Heart right ventricle (tissue), 16 donors: ENCODE measurements around the gene CSF3. TPM values are rescaled to one million over a fixed set of nuclear protein-coding genes. Genes with fewer than 3 reads are reported as not detected.

ENCODE experiments used
- ATAC-seq, 8 donors: fragments of 200-7000 bp; cut with Tn5 transposase; one replicate each; pipeline ENCODE4 v1.9.1; 2020; ENCODE audit warnings: mild to moderate bottlenecking in 8 of 8, moderate library complexity in 8 of 8, moderate number of reproducible peaks in 1 of 8
- DNase-seq, 2 donors: peaks; one replicate each; pipeline ENCODE4 v3.0.0-alpha.2; 2020
- H3K27ac ChIP-seq, 10 donors: fragments of 200-600 bp; sonication (generic) in 2 of 10; one replicate each; pipeline versions ENCODE4 v1.5.0 to v1.8.0; 2020 to 2022; ENCODE audit warnings: mild to moderate bottlenecking in 3 of 10
- H3K27me3 ChIP-seq, 7 donors: fragments of 200-600 bp; one replicate each; pipeline ENCODE4 v1.8.0; 2021 to 2022; ENCODE audit warnings: mild to moderate bottlenecking in 2 of 7
- H3K36me3 ChIP-seq, 9 donors: fragments of 200-600 bp; sonication (generic) in 1 of 9; one replicate each; pipeline versions ENCODE4 v1.5.0 to v1.8.0; 2020 to 2022; ENCODE audit warnings: mild to moderate bottlenecking in 2 of 9
- H3K4me1 ChIP-seq, 9 donors: fragments of 200-600 bp; sonication (generic) in 1 of 9; one replicate each; pipeline versions ENCODE4 v1.5.0 to v1.8.0; 2020 to 2022; ENCODE audit warnings: mild to moderate bottlenecking in 4 of 9
- H3K4me3 ChIP-seq, 10 donors: fragments of 200-600 bp; sonication (generic) in 2 of 10; one replicate each; pipeline versions ENCODE4 v1.5.0 to v1.8.0; 2020 to 2022; ENCODE audit warnings: mild to moderate bottlenecking in 7 of 10, moderate library complexity in 2 of 10
- H3K9me3 ChIP-seq, 11 donors: fragments of 200-600 bp in 10 of 11; sonication (generic) in 2 of 11; one replicate each; pipeline versions ENCODE4 v1.5.0 to v1.8.0; 2013 to 2022; ENCODE audit warnings: mild to moderate bottlenecking in 2 of 11, control low read depth in 1 of 11, moderate library complexity in 1 of 11
- CTCF ChIP-seq, 9 donors: fragments of 200-600 bp; sonication (generic) in 2 of 9; IDR thresholded peaks; one replicate each; pipeline versions ENCODE4 v1.5.0 to v1.8.0; 2021 to 2022; ENCODE audit warnings: antibody characterized with exemption in 9 of 9, mild to moderate bottlenecking in 5 of 9, moderate library complexity in 1 of 9
- WGBS, 2 donors: extraction: QIAGEN DNeasy Blood & Tissue Kit; methylation state at CpG; one replicate each; pipeline ENCODE4 v1.1.7; 2013; ENCODE audit warnings: inconsistent platforms in 1 of 2; 5-methylcytosine and 5-hydroxymethylcytosine counted together
- intact Hi-C, 10 donors: fragments of 100-400 bp; cut with DNase I; formaldehyde crosslinking; loops; one replicate each; pipeline versions ENCODE4 v1.11.1 to v1.14.2; 2022
- polyA plus RNA-seq, 2 donors: library from polyadenylated mRNA; stranded (reverse); fragments of 200-250 nt; gene quantifications; one replicate each; pipeline ENCODE4 v1.2.3, GENCODE V29; 2013
- total RNA-seq, 10 donors: library from RNA; stranded (reverse); fragmentation: NEBNext Ultra II Directional in 3 of 10; extraction: Animal tissue kit (Norgen Biotek cat#: 25700) in 3 of 10; gene quantifications; one replicate each; pipeline versions ENCODE4 v1.2.1 to v1.2.4, GENCODE V29; 2021 to 2023
- donor health status: Arrhythmogenic right ventricular cardiomyopathy.
- donor health status: ischemic (EF 13 %, LVEDD 7.1; RV severe dilation, severe dysfunction).
- donor health status: healthy with polysubstance abuse.
- donor health status: DM: no; HTN: yes; CAD: no.
- donor health status: DM: no; HTN: no; CAD: no.
- donor health status: ischemic (EF 25% LVEDD 6.9; RV normal size, moderate dysfunction).
- donor health status: ischemic (EF 25% LVEDD 5.7; RV mildly dilated, moderate dysfunction).
- donor health status: healthy.
- donor health status: DM: yes; HTN: yes; CAD: no.
- donor health status: Ischemic cardiomyopathy.
- donor health status: ischemic (EF 35%, LVEDD 5.7; RV mildly dilated, moderate dysfunction).
- donor health status: nonischemic (EF 11% LVEDD 7.7; RV severe dilation, severe dysfunction).
- donor health status: DM: yes; HTN: yes; CAD: no.
- donor health status: PGD.
- donor health status: ischemic (EF 29% LVEDD 5.4; RV normal size, mild dysfunction).
- donor health status: nonischemic (EF 23%, LVEDD 6.1; RV moderate dilation, normal function).

CSF3 gene
- total and polyA plus RNA-seq, 12 donors: 0.29 to 4.2 (median 0.81) TPM; not detected in 7

DNA sequence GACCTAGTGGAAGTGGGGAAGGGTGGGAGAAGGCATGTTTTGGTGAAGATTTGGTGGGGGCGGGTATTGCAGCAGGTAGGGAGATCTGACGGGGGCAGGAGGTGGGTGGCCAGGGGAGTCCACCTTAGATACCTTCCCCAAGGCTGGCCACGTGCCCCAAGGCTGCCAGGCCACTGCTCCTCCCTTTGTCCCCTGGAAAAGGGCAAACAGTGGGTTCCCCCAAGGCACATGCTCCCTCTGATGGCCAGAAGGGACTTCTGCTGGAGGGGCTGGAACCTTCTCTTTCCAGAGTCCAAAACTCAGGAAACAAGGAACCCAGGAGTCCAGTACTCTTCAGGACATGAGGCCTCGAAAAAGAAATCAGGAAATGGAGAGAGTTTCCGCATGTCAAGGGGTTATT is 40.8 kb upstream of the CSF3 start:
- no peaks in the 10 kb centered on the region for H3K9me3 ChIP-seq
- DNase-seq (no peak), ATAC-seq (no peak)
- TF ChIP-seq CTCF (IDR thresholded peaks at IDR 0.05): no peak
- intact Hi-C loops: loop anchor here in 2 of 10 donors (10.0 kb wide), 2 partner anchors 90 to 110 kb away; partner anchors contain the start of genes IKZF3 (in 1 of the 2) and ZPBP2 (in 1 of the 2)
- H3K4me3 ChIP-seq: no peak overlapping the region
- H3K4me1 ChIP-seq: peaks cover 0 to 46% (median 0%) of the 10 kb centered on the region in 9 donors
- H3K27ac ChIP-seq: peak overlapping the region in 1 of 10 donors; percentile 36
- H3K27me3 ChIP-seq: peaks cover 0 to 36% (median 4%) of the 10 kb centered on the region in 7 donors
- no peaks in the 10 kb centered on the region for H3K36me3 ChIP-seq
- WGBS, 2 donors: 77 to 78% methylated on average over 5 of the region's 5 CpGs

DNA sequence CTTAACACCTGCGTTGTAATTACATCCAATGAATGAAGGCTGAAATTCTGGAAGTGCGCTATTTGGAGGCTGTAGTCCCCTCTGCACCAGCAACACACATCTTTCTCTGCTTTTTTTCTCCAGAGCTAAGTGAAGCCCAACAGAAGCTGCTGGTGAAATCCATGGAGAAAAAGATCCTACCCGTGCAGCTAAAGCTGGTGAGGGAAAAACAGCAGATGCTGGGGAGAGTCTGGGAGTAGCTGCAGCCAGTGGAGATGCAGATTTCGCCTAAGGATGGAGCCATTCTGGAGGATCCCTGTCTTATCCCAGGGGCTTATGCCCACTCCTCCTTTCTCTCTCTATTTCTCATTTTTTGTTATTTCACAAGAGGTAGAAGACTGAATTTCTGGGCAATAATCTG is 39.4 kb upstream of the CSF3 start:
- peaks cover 0 to 25% (median 4%) of the 10 kb centered on the region in 7 donors for H3K27me3 ChIP-seq
- ATAC-seq (no peak), DNase-seq (no peak)
- 65 to 71% methylated on average over 4 of the region's 4 CpGs for WGBS, 2 donors
- intact Hi-C loops: loop anchor here in 2 of 10 donors (10.0 kb wide), 2 partner anchors 91 to 111 kb away; partner anchors contain the start of genes IKZF3 (in 1 of the 2) and ZPBP2 (in 1 of the 2)
- no peaks in the 10 kb centered on the region for H3K9me3 ChIP-seq
- no peak overlapping the region for H3K4me3 ChIP-seq
- H3K36me3 ChIP-seq: no peaks in the 10 kb centered on the region
- peaks cover 0 to 49% (median under 1%) of the 10 kb centered on the region in 9 donors for H3K4me1 ChIP-seq
- no peak for TF ChIP-seq CTCF (IDR thresholded peaks at IDR 0.05)
- H3K27ac ChIP-seq: no peak overlapping the region

DNA sequence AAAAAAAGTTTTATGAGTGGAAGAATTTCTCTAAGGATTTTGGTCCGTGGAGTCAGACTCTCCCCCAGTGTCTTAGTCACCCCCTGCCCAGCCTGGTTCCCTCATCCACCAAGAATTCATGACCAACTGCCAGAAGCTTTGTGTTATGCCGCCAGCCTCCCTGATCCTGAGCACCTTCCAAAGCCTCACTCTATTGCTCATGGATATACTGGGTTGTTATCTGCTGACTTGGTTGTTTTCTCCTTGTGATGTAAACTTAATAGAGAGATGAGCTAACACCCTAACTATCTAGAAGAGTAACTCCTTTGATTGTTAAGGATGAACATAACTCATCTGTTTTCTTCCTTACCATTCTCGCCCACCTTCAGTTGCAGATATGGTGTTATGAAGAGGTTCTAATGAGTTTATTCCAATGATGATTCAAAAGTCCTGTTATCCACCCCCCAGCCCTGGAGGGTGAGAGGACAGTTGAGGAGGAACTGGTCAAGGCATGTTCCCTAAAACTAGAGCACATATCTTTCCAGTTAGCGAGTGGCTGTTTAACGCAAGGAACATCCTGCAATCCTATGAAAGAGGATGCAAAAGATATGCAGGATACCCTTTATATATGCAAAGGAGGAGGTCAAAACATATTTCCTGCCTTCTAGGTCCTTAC is 36.1 kb upstream of the CSF3 start:
- TF ChIP-seq CTCF (IDR thresholded peaks at IDR 0.05): no peak
- peak overlapping the region in 2 of 10 donors; percentile 96 to 97 for H3K27ac ChIP-seq
- DNase-seq (no peak), ATAC-seq (no peak)
- H3K9me3 ChIP-seq: no peaks in the 10 kb centered on the region
- H3K27me3 ChIP-seq: peaks cover 0 to 12% (median 0%) of the 10 kb centered on the region in 7 donors
- 62 to 72% methylated on average over 5 of the region's 5 CpGs for WGBS, 2 donors
- H3K4me3 ChIP-seq: peak overlapping the region in 1 of 10 donors; percentile 96
- H3K36me3 ChIP-seq: peaks cover 0 to 11% (median 1%) of the 10 kb centered on the region in 9 donors
- intact Hi-C loops: loop anchor here in 2 of 10 donors (2.0 to 10.0 kb wide), 3 partner anchors 18 to 114 kb away; partner anchors contain the start of genes IKZF3 (in 1 of the 2) and ZPBP2 (in 1 of the 2)
- H3K4me1 ChIP-seq: peaks cover 5 to 42% (median 23%) of the 10 kb centered on the region in 9 donors

GRCh38 chr17:39979893-39980350 is 35.3 kb upstream of the CSF3 start:
- WGBS, 2 donors: 1% methylated on average over 10 of the region's 10 CpGs
- H3K27ac ChIP-seq: peak overlapping the region; percentile 53 to 97 (median 95)
- intact Hi-C loops: loop anchor here in 8 of 10 donors (1.0 to 10.0 kb wide), 11 partner anchors 19 to 357 kb away; partner anchors contain the start of genes LRRC3C (in 2 of the 8), ORMDL3 (in 2 of the 8), IKZF3 (in 1 of the 8) and ZPBP2 (in 1 of the 8)
- peak; percentile 1 to 40 (median 20) for ATAC-seq
- TF ChIP-seq CTCF (IDR thresholded peaks at IDR 0.05): no peak
- peaks cover 0 to 19% (median 9%) of the 10 kb centered on the region in 9 donors for H3K36me3 ChIP-seq
- peak overlapping the region; percentile 23 to 100 (median 93) for H3K4me3 ChIP-seq
- H3K27me3 ChIP-seq: peaks cover 0 to 9% (median 0%) of the 10 kb centered on the region in 7 donors
- no peak for DNase-seq
- H3K4me1 ChIP-seq: peaks cover 5 to 38% (median 23%) of the 10 kb centered on the region in 9 donors
- H3K9me3 ChIP-seq: no peaks in the 10 kb centered on the region
